Right renal pelvis (tissue), 4 donors: ENCODE measurements around the gene PRKAG1. TPM values are rescaled to one million over a fixed set of nuclear protein-coding genes. Genes with fewer than 3 reads are reported as not detected.
A peak's percentile ranks its signal among the peaks of the same experiment; 100 is the strongest.

Experiments
- DNase-seq, 4 donors: peaks; one replicate each; pipeline ENCODE4 v3.0.0-alpha.2; 2013; ENCODE audit warnings: low read depth in 4 of 4, low spot score in 3 of 4, missing footprints in 1 of 4
- polyA plus RNA-seq, 4 donors: library from polyadenylated mRNA; unstranded; fragments of 120-200 nt; gene quantifications; one replicate each; pipeline ENCODE4 v1.2.1, GENCODE V29; 2013; ENCODE audit not compliant: insufficient read length in 4 of 4

Gene PRKAG1
- polyA plus RNA-seq, 4 donors: 74.6 to 83.1 (median 80.5) TPM

- no peak for DNase-seq
Observed at GRCh38 chr12:49015196-49015595, 3.4 kb downstream of the PRKAG1 start.

- no peak for DNase-seq
Observed at GRCh38 chr12:49014547-49014946, 4.0 kb downstream of the PRKAG1 start.

GRCh38 chr12:49013428-49013827 is 5.1 kb downstream of the PRKAG1 start:
- DNase-seq: no peak

- DNase-seq: no peak
Observed at GRCh38 chr12:49012739-49013138, 5.8 kb downstream of the PRKAG1 start.

GRCh38 chr12:49010092-49010668 is 8.4 kb downstream of the PRKAG1 start:
- DNase-seq: no peak

- no peak for DNase-seq
Observed at GRCh38 chr12:49008943-49009342, 9.6 kb downstream of the PRKAG1 start.

GRCh38 chr12:49000346-49000745 is 18.2 kb downstream of the PRKAG1 start:
- DNase-seq: no peak

- DNase-seq: no peak
Observed at GRCh38 chr12:48999371-49000131, 19.0 kb downstream of the PRKAG1 start, which contains the start of gene DDN. Gene DDN, minus strand, starts transcription at chr12:48999375. Its CDS starts 88 bp downstream, at chr12:48999287.

- no peak for DNase-seq
Observed at GRCh38 chr12:48998497-48999353, 19.9 kb downstream of the PRKAG1 start.

- no peak for DNase-seq
Observed at GRCh38 chr12:48997719-48998496, 20.7 kb downstream of the PRKAG1 start.

GRCh38 chr12:48996794-48997718 is 21.5 kb downstream of the PRKAG1 start:
- DNase-seq: peak in 1 of 4 donors; percentile 62

- peak in 3 of 4 donors; percentile 67 to 78 (median 75) for DNase-seq
Observed at GRCh38 chr12:48995086-48995879, 23.3 kb downstream of the PRKAG1 start.

- DNase-seq: no peak
Observed at GRCh38 chr12:48994224-48995085, 24.1 kb downstream of the PRKAG1 start.

GRCh38 chr12:48993787-48994186 is 24.8 kb downstream of the PRKAG1 start:
- no peak for DNase-seq

GRCh38 chr12:48991247-48992050 is 27.1 kb downstream of the PRKAG1 start:
- no peak for DNase-seq

GRCh38 chr12:48990552-48990951 is 28.0 kb downstream of the PRKAG1 start:
- DNase-seq: no peak
